Osteocyte (in vitro differentiated cells): ENCODE results near the gene TBXA2R. TPM values are rescaled to one million over a fixed set of nuclear protein-coding genes. Genes with fewer than 3 reads are reported as not detected.

ENCODE experiments used
- DNase-seq: peaks from one replicate; pipeline ENCODE4 v3.0.0; 2021; ENCODE audit warnings: mixed read lengths; ENCODE audit not compliant: unreplicated experiment; ENCODE audit errors: extremely low spot score
- H3K27ac Mint-ChIP-seq: one replicate; pipeline ENCODE4 v1.8.0; 2021; ENCODE audit warnings: mild to moderate bottlenecking, mixed read lengths; ENCODE audit not compliant: unreplicated experiment
- H3K27me3 Mint-ChIP-seq: one replicate; pipeline ENCODE4 v1.8.0; 2021; ENCODE audit warnings: mixed read lengths; ENCODE audit not compliant: unreplicated experiment
- H3K36me3 Mint-ChIP-seq: one replicate; pipeline ENCODE4 v1.8.0; 2021; ENCODE audit warnings: mixed read lengths; ENCODE audit not compliant: unreplicated experiment
- H3K4me1 Mint-ChIP-seq: one replicate; pipeline ENCODE4 v1.8.0; 2021; ENCODE audit warnings: mixed read lengths; ENCODE audit not compliant: unreplicated experiment
- H3K4me3 Mint-ChIP-seq: one replicate; pipeline ENCODE4 v1.8.0; 2021; ENCODE audit warnings: mild to moderate bottlenecking, moderate library complexity, mixed read lengths; ENCODE audit not compliant: unreplicated experiment
- H3K9me3 Mint-ChIP-seq: one replicate; pipeline ENCODE4 v1.8.0; 2021; ENCODE audit warnings: mixed read lengths; ENCODE audit not compliant: unreplicated experiment
- CTCF ChIP-seq: fragments of 200-600 bp; sonication (generic); IDR thresholded peaks from 2 replicates; pipeline ENCODE4 v1.5.0; 2021; ENCODE audit warnings: antibody characterized with exemption, mild to moderate bottlenecking, moderate library complexity
- total RNA-seq: library from RNA; stranded (reverse); gene quantifications from 2 replicates; pipeline ENCODE4 v1.2.1, GENCODE V29; 2021

TBXA2R gene
- total RNA-seq, 1 donor from 2014 or later, result 0.30 TPM

- Mint-ChIP-seq H3K4me3 (no peak overlapping the region), H3K36me3 (peaks cover 1% of the 10 kb centered on the region), H3K4me1 (no peaks in the 10 kb centered on the region), H3K9me3 (no peaks in the 10 kb centered on the region), H3K27ac (no peak overlapping the region), H3K27me3 (no peaks in the 10 kb centered on the region)
- DNase-seq, result no peak
- TF ChIP-seq CTCF, result peak; percentile 83
These were observed 11.6 kb upstream of the TBXA2R start for GRCh38 chr19:3618144-3618810.

- no peak overlapping the region for H3K27ac Mint-ChIP-seq
- H3K4me3 Mint-ChIP-seq, result no peak overlapping the region
- DNase-seq, result no peak
- H3K9me3 Mint-ChIP-seq, result no peaks in the 10 kb centered on the region
- peaks cover 1% of the 10 kb centered on the region for H3K36me3 Mint-ChIP-seq
- no peak for TF ChIP-seq CTCF
- H3K27me3 Mint-ChIP-seq, result no peaks in the 10 kb centered on the region
- no peaks in the 10 kb centered on the region for H3K4me1 Mint-ChIP-seq
These were observed 10.8 kb upstream of the TBXA2R start for GRCh38 chr19:3617463-3617862.

GRCh38 chr19:3615524-3616135, 9.0 kb upstream of the TBXA2R start:
- Mint-ChIP-seq H3K27ac (no peak overlapping the region), H3K36me3 (no peaks in the 10 kb centered on the region), H3K4me3 (no peak overlapping the region), H3K4me1 (peaks cover under 1% of the 10 kb centered on the region), H3K27me3 (no peaks in the 10 kb centered on the region), H3K9me3 (no peaks in the 10 kb centered on the region)
- no peak for TF ChIP-seq CTCF
- DNase-seq, result no peak

GRCh38 chr19:3614858-3615505, 8.3 kb upstream of the TBXA2R start:
- H3K4me1 Mint-ChIP-seq, result peaks cover 6% of the 10 kb centered on the region
- no peaks in the 10 kb centered on the region for H3K27me3 Mint-ChIP-seq
- no peak for TF ChIP-seq CTCF
- H3K4me3 Mint-ChIP-seq, result no peak overlapping the region
- H3K9me3 Mint-ChIP-seq, result no peaks in the 10 kb centered on the region
- H3K27ac Mint-ChIP-seq, result no peak overlapping the region
- H3K36me3 Mint-ChIP-seq, result no peaks in the 10 kb centered on the region
- DNase-seq, result no peak
